ENCODE data around the gene SBF2. TPM values are rescaled to one million over a fixed set of nuclear protein-coding genes. Genes with fewer than 3 reads are reported as not detected.

The SBF2 gene
- total RNA-seq, 1 donor from 2014 or later = 24.0 TPM

DNA sequence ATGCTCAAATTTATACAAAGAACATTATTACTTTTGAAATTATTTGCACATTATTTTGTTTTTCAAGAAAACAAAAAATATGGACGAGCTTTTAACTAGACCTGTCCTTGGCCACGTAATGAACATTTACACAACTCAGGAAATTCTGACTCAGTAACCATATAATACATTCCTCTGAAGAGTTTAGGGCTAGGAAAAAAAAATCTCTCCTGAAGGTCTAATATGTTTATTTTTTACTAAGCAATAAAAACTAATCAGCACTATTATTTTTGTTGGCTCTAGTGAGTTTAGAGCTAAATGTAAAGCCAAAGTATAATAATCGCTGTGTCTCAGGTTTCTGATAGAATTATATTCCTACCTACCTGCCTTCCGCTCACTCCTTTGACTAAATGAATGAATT, 442.7 kb downstream of the SBF2 start:
- FAIRE-seq = no peak
- no peak overlapping the region for H3K4me3 ChIP-seq (ENCODE audit: low read depth, low read length)
- peak; percentile 55 for DNase-seq (ENCODE audit: low read depth)
- H3K27me3 ChIP-seq (ENCODE audit: control insufficient read depth, insufficient read depth, low read length) = no peaks in the 10 kb centered on the region
- peaks cover 2% of the 10 kb centered on the region for H3K36me3 ChIP-seq (ENCODE audit: control insufficient read depth, insufficient read depth, low read length)
- TF ChIP-seq CTCF (IDR thresholded peaks at IDR 0.05; ENCODE audit: insufficient read depth, low read length, severe bottlenecking) = no peak

- DNase-seq (ENCODE audit: low read depth) (no peak), FAIRE-seq (no peak)
- TF ChIP-seq CTCF (IDR thresholded peaks at IDR 0.05; ENCODE audit: insufficient read depth, low read length, severe bottlenecking) = no peak
- Histone ChIP-seq H3K27me3 (ENCODE audit: control insufficient read depth, insufficient read depth, low read length) (no peaks in the 10 kb centered on the region), H3K36me3 (ENCODE audit: control insufficient read depth, insufficient read depth, low read length) (peaks cover 2% of the 10 kb centered on the region), H3K4me3 (ENCODE audit: low read depth, low read length) (no peak overlapping the region)
Measured at GRCh38 chr11:9850224-9850895, 443.7 kb downstream of the SBF2 start.

GRCh38 chr11:9849389-9849788, 444.6 kb downstream of the SBF2 start:
- H3K27me3 ChIP-seq (ENCODE audit: control insufficient read depth, insufficient read depth, low read length) = no peaks in the 10 kb centered on the region
- H3K4me3 ChIP-seq (ENCODE audit: low read depth, low read length) = no peak overlapping the region
- no peak for TF ChIP-seq CTCF (IDR thresholded peaks at IDR 0.05; ENCODE audit: insufficient read depth, low read length, severe bottlenecking)
- H3K36me3 ChIP-seq (ENCODE audit: control insufficient read depth, insufficient read depth, low read length) = peaks cover 3% of the 10 kb centered on the region
- FAIRE-seq (no peak), DNase-seq (ENCODE audit: low read depth) (no peak)

- Histone ChIP-seq H3K36me3 (ENCODE audit: control insufficient read depth, insufficient read depth, low read length) (peaks cover 5% of the 10 kb centered on the region), H3K27me3 (ENCODE audit: control insufficient read depth, insufficient read depth, low read length) (no peaks in the 10 kb centered on the region), H3K4me3 (ENCODE audit: low read depth, low read length) (no peak overlapping the region)
- no peak for FAIRE-seq
- no peak for DNase-seq (ENCODE audit: low read depth)
- TF ChIP-seq CTCF (IDR thresholded peaks at IDR 0.05; ENCODE audit: insufficient read depth, low read length, severe bottlenecking) = no peak
Measured at GRCh38 chr11:9847636-9848035, 446.4 kb downstream of the SBF2 start.

DNA sequence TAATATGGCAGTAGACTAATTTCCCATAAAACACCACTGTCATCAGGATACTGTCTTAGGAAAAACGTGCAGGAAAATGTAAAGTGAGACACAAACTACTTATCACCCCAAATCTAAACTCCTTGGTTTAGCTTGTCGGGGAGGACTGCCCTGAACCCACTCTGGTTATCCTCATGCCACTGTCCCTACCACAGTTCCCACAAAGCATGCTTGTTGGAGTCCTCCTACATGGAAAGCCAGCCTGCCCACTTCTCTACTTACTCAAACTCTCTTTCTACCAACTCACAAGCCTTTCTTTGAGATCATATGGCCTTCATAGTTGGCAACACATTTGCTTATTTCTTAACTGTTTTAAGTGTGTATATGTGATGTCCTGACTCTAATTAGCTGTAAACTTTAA, 451.1 kb downstream of the SBF2 start:
- FAIRE-seq (peak; percentile 40), DNase-seq (ENCODE audit: low read depth) (no peak)
- Histone ChIP-seq H3K4me3 (ENCODE audit: low read depth, low read length) (no peak overlapping the region), H3K27me3 (ENCODE audit: control insufficient read depth, insufficient read depth, low read length) (no peaks in the 10 kb centered on the region), H3K36me3 (ENCODE audit: control insufficient read depth, insufficient read depth, low read length) (peaks cover 3% of the 10 kb centered on the region)
- TF ChIP-seq CTCF (IDR thresholded peaks at IDR 0.05; ENCODE audit: insufficient read depth, low read length, severe bottlenecking) = no peak

- no peak for FAIRE-seq
- no peak for DNase-seq (ENCODE audit: low read depth)
- Histone ChIP-seq H3K27me3 (ENCODE audit: control insufficient read depth, insufficient read depth, low read length) (no peaks in the 10 kb centered on the region), H3K36me3 (ENCODE audit: control insufficient read depth, insufficient read depth, low read length) (peaks cover 3% of the 10 kb centered on the region), H3K4me3 (ENCODE audit: low read depth, low read length) (no peak overlapping the region)
- TF ChIP-seq CTCF (IDR thresholded peaks at IDR 0.05; ENCODE audit: insufficient read depth, low read length, severe bottlenecking) = no peak
Measured at GRCh38 chr11:9840460-9841004, 453.5 kb downstream of the SBF2 start.

All from bronchial epithelial cell (primary cell).